A549 (cell line): ENCODE data around the gene AMMECR1.

Experiments
- CHD4 ChIP-seq: fragments of 200-600 bp; sonication (generic); IDR thresholded peaks from 2 replicates; pipeline ENCODE4 v1.6.1; 2016; ENCODE audit warnings: antibody characterized with exemption, mild to moderate bottlenecking, borderline replicate concordance
- CTCF ChIP-seq: fragments of >200 bp; sonication (Bioruptor Twin); formaldehyde crosslinking; IDR thresholded peaks from 3 replicates; pipeline ENCODE4 v1.5.1; 2016
- HOXA7 ChIP-seq: fragments of 250-450 bp; sonication (Bioruptor Pico); IDR thresholded peaks from 2 replicates; pipeline ENCODE4 v1.5.0; 2020; ENCODE audit warnings: mild to moderate bottlenecking, moderate library complexity
- MAFK ChIP-seq: fragments of 450-650 bp; IDR thresholded peaks from 2 replicates; pipeline ENCODE4 v1.6.1; 2014; ENCODE audit not compliant: partially characterized antibody
- POLR2A ChIP-seq: IDR thresholded peaks from 2 replicates; pipeline ENCODE4 v1.6.1; 2012; ENCODE audit warnings: mild to moderate bottlenecking, low read length

GRCh38 chrX:110308220-110308619 lies 9.7 kb downstream of the AMMECR1 start:
- TF ChIP-seq MAFK = no peak
- TF ChIP-seq CTCF = no peak
- TF ChIP-seq POLR2A = no peak
- no peak for TF ChIP-seq CHD4
- TF ChIP-seq HOXA7 = no peak
